KMS-11 (cell line): ENCODE data around the gene RABEP1.

ENCODE experiments used
- H2AFZ ChIP-seq: fragments of 200-600 bp; sonication (generic); 2 replicates; pipeline ENCODE4 v1.6.1; 2016; ENCODE audit warnings: antibody characterized with exemption, mixed run types, low read depth
- H3K27ac ChIP-seq: fragments of 200-600 bp; sonication (generic); 2 replicates; pipeline ENCODE4 v1.6.1; 2016; ENCODE audit warnings: mild to moderate bottlenecking, mixed run types
- H3K27me3 ChIP-seq: fragments of 200-600 bp; sonication (generic); 2 replicates; pipeline ENCODE4 v1.6.1; 2017; ENCODE audit warnings: mild to moderate bottlenecking, low read depth, mixed run types, moderate library complexity; ENCODE audit not compliant: insufficient read depth
- H3K36me3 ChIP-seq: fragments of 200-600 bp; sonication (generic); 2 replicates; pipeline ENCODE4 v1.6.1; 2017; ENCODE audit warnings: mild to moderate bottlenecking, mixed run types; ENCODE audit not compliant: insufficient read depth
- H3K4me1 ChIP-seq: fragments of 200-600 bp; sonication (generic); 2 replicates; pipeline ENCODE4 v1.6.1; 2016; ENCODE audit warnings: mild to moderate bottlenecking, low read depth, mixed run types; ENCODE audit not compliant: poor library complexity, severe bottlenecking
- H3K4me2 ChIP-seq: fragments of 200-600 bp; sonication (generic); 2 replicates; pipeline ENCODE4 v1.7.0; 2016; ENCODE audit warnings: mild to moderate bottlenecking, mixed run types
- H3K4me3 ChIP-seq: fragments of 200-600 bp; sonication (generic); IDR thresholded peaks from 2 replicates; pipeline ENCODE4 v1.6.1; 2017; ENCODE audit warnings: low read depth, low read length, mixed read lengths; ENCODE audit not compliant: insufficient read depth
- H3K79me2 ChIP-seq: fragments of 200-600 bp; sonication (generic); 2 replicates; pipeline ENCODE4 v1.6.1; 2016; ENCODE audit warnings: low read depth, mixed run types; ENCODE audit not compliant: insufficient read depth
- H3K9ac ChIP-seq: fragments of 200-600 bp; sonication (generic); 2 replicates; pipeline ENCODE4 v1.6.1; 2016; ENCODE audit warnings: mild to moderate bottlenecking, mixed run types
- H4K20me1 ChIP-seq: fragments of 200-600 bp; sonication (generic); 2 replicates; pipeline ENCODE4 v1.6.1; 2016; ENCODE audit warnings: mild to moderate bottlenecking, mixed run types; ENCODE audit not compliant: insufficient read depth
- CTCF ChIP-seq: fragments of 200-600 bp; sonication (generic); conservative IDR thresholded peaks from 2 replicates; pipeline ENCODE4 v1.6.1; 2017; ENCODE audit warnings: low read depth, mild to moderate bottlenecking, antibody characterized with exemption, low read length, moderate library complexity, mixed read lengths

RABEP1 gene

GRCh38 chr17:5264893-5265292 lies 17.2 kb upstream of the RABEP1 start:
- Histone ChIP-seq H3K4me3 (no peak overlapping the region), H4K20me1 (no peaks in the 10 kb centered on the region), H2AFZ (no peak overlapping the region), H3K79me2 (no peaks in the 10 kb centered on the region), H3K27ac (no peak overlapping the region), H3K4me2 (no peak overlapping the region), H3K36me3 (no peaks in the 10 kb centered on the region), H3K9ac (no peak overlapping the region), H3K4me1 (no peaks in the 10 kb centered on the region), H3K27me3 (no peaks in the 10 kb centered on the region)
- no peak for TF ChIP-seq CTCF

- TF ChIP-seq CTCF, result no peak
- no peaks in the 10 kb centered on the region for H3K36me3 ChIP-seq
- no peak overlapping the region for H3K27ac ChIP-seq
- H4K20me1 ChIP-seq, result no peaks in the 10 kb centered on the region
- no peaks in the 10 kb centered on the region for H3K27me3 ChIP-seq
- H3K4me2 ChIP-seq, result no peak overlapping the region
- H3K4me1 ChIP-seq, result no peaks in the 10 kb centered on the region
- no peak overlapping the region for H3K4me3 ChIP-seq
- no peak overlapping the region for H2AFZ ChIP-seq
- H3K79me2 ChIP-seq, result no peaks in the 10 kb centered on the region
- H3K9ac ChIP-seq, result no peak overlapping the region
These were observed 12.7 kb upstream of the RABEP1 start for GRCh38 chr17:5269241-5269960.

GRCh38 chr17:5272322-5272721 lies 9.8 kb upstream of the RABEP1 start:
- no peak overlapping the region for H3K9ac ChIP-seq
- H3K4me3 ChIP-seq, result no peak overlapping the region
- no peak overlapping the region for H2AFZ ChIP-seq
- H3K79me2 ChIP-seq, result no peaks in the 10 kb centered on the region
- H3K27me3 ChIP-seq, result no peaks in the 10 kb centered on the region
- TF ChIP-seq CTCF, result no peak
- no peaks in the 10 kb centered on the region for H3K4me1 ChIP-seq
- H3K4me2 ChIP-seq, result no peak overlapping the region
- H3K27ac ChIP-seq, result no peak overlapping the region
- H3K36me3 ChIP-seq, result no peaks in the 10 kb centered on the region
- no peaks in the 10 kb centered on the region for H4K20me1 ChIP-seq

- no peak overlapping the region for H3K4me3 ChIP-seq
- no peaks in the 10 kb centered on the region for H3K27me3 ChIP-seq
- no peaks in the 10 kb centered on the region for H3K36me3 ChIP-seq
- H3K4me1 ChIP-seq, result no peaks in the 10 kb centered on the region
- H3K9ac ChIP-seq, result peak overlapping the region; percentile 47; the same call in 1 of the 2 replicates
- no peaks in the 10 kb centered on the region for H4K20me1 ChIP-seq
- no peak overlapping the region for H2AFZ ChIP-seq
- no peak for TF ChIP-seq CTCF
- no peak overlapping the region; the same call in 1 of the 2 replicates for H3K27ac ChIP-seq
- peaks cover 12% of the 10 kb centered on the region; the same call in 1 of the 2 replicates for H3K79me2 ChIP-seq
- peak overlapping the region; percentile 36; the same call in 1 of the 2 replicates for H3K4me2 ChIP-seq
These were observed 646 bp downstream of the RABEP1 start for GRCh38 chr17:5282642-5283217.
